ENCODE results near the gene CHM. TPM values are rescaled to one million over a fixed set of nuclear protein-coding genes. Genes with fewer than 3 reads are reported as not detected.
"Not testable (repeated sequence)": the region's sequence is repeated elsewhere in the genome, so short reads cannot be mapped to it uniquely, and the experiment has no call there.

Gene CHM
- total and polyA plus RNA-seq, 2 donors (not counting 1 experiment from before 2014, with no cell fraction given), result 13.7 to 25.5 TPM

- TF ChIP-seq CTCF (IDR thresholded peaks at IDR 0.05) (no peak), EZH2 (IDR thresholded peaks at IDR 0.05; ENCODE audit: borderline replicate concordance, insufficient read depth, low read depth, low read length, poor library complexity, severe bottlenecking) (no peak)
- Histone ChIP-seq H3K4me3 (ENCODE audit: control extremely low read depth in 1 of 5, extremely low read depth in 1 of 5, insufficient read depth in 1 of 5, low read depth in 2 of 5, low read length in 4 of 5) (no peak overlapping the region), H4K20me1 (ENCODE audit: control insufficient read depth, insufficient read depth, low read length, poor library complexity, severe bottlenecking) (no peaks in the 10 kb centered on the region), H3K36me3 (replicated peaks in 1 of 2; ENCODE audit: control extremely low read depth in 1 of 2, control insufficient read depth in 1 of 2, extremely low read depth in 1 of 2, insufficient read depth in 2 of 2, low read length in 1 of 2) (no peaks in the 10 kb centered on the region), H3K79me2 (ENCODE audit: control insufficient read depth, insufficient read depth, low read length) (peaks cover 21% of the 10 kb centered on the region), H3K27ac (ENCODE audit: low read length in 2 of 2) (no peak overlapping the region), H3K9me3 (ENCODE audit: control extremely low read depth in 1 of 3, control insufficient read depth in 2 of 3, insufficient read depth in 1 of 3, low read length in 2 of 3) (no peaks in the 10 kb centered on the region), H3K4me2 (replicated peaks; ENCODE audit: low read depth, low read length, poor library complexity, severe bottlenecking) (no peak overlapping the region), H3K4me1 (ENCODE audit: control insufficient read depth in 2 of 2, insufficient read depth in 2 of 2, low read length in 2 of 2) (no peaks in the 10 kb centered on the region), H2AFZ (ENCODE audit: insufficient read depth, low read depth, low read length, poor library complexity, severe bottlenecking) (no peak overlapping the region), H3K27me3 (replicated peaks in 1 of 4; ENCODE audit: control extremely low read depth in 1 of 4, control insufficient read depth in 3 of 4, insufficient read depth in 4 of 4, low read length in 3 of 4) (no peaks in the 10 kb centered on the region), H3K9ac (ENCODE audit: low read length) (no peak overlapping the region)
- ATAC-seq (ENCODE audit: low read depth) (no peak), DNase-seq (no peak)
- intact Hi-C loops (cut with micrococcal nuclease), result no loop called here
- Mint-ChIP-seq H3K4me1 (peaks cover 12% of the 10 kb centered on the region), H3K9me3 (ENCODE audit: insufficient read depth) (no peaks in the 10 kb centered on the region), H3K27ac (no peak overlapping the region), H3K27me3 (no peaks in the 10 kb centered on the region), H3K4me3 (no peak overlapping the region)
- POLR2A ChIA-PET, result no interaction called here
- CTCF ChIA-PET, result no interaction called here
- no CpG with 5 or more reads among the region's 1 CpG for WGBS (ENCODE audit: insufficient coverage)
These were observed 35.2 kb downstream of the CHM start for GRCh38 chrX:86012188-86012587.

- H3K4me3 ChIP-seq (ENCODE audit: control extremely low read depth in 1 of 5, extremely low read depth in 1 of 5, insufficient read depth in 1 of 5, low read depth in 2 of 5, low read length in 4 of 5); H3K36me3 ChIP-seq (replicated peaks in 1 of 2; ENCODE audit: control extremely low read depth in 1 of 2, control insufficient read depth in 1 of 2, extremely low read depth in 1 of 2, insufficient read depth in 2 of 2, low read length in 1 of 2); ATAC-seq (ENCODE audit: low read depth); H3K27ac Mint-ChIP-seq; H3K4me2 ChIP-seq (replicated peaks; ENCODE audit: low read depth, low read length, poor library complexity, severe bottlenecking); H3K4me3 Mint-ChIP-seq; POLR2A ChIA-PET; intact Hi-C loops (cut with micrococcal nuclease); H3K4me1 ChIP-seq (ENCODE audit: control insufficient read depth in 2 of 2, insufficient read depth in 2 of 2, low read length in 2 of 2); H3K27ac ChIP-seq (ENCODE audit: low read length in 2 of 2); H3K27me3 Mint-ChIP-seq; H3K9me3 ChIP-seq (ENCODE audit: control extremely low read depth in 1 of 3, control insufficient read depth in 2 of 3, insufficient read depth in 1 of 3, low read length in 2 of 3); H2AFZ ChIP-seq (ENCODE audit: insufficient read depth, low read depth, low read length, poor library complexity, severe bottlenecking); H3K27me3 ChIP-seq (replicated peaks in 1 of 4; ENCODE audit: control extremely low read depth in 1 of 4, control insufficient read depth in 3 of 4, insufficient read depth in 4 of 4, low read length in 3 of 4); H3K9ac ChIP-seq (ENCODE audit: low read length); CTCF ChIA-PET; H3K9me3 Mint-ChIP-seq (ENCODE audit: insufficient read depth); DNase-seq; H4K20me1 ChIP-seq (ENCODE audit: control insufficient read depth, insufficient read depth, low read length, poor library complexity, severe bottlenecking): not testable (repeated sequence)
- H3K4me1 Mint-ChIP-seq, result peaks cover 15% of the 10 kb centered on the region
- H3K79me2 ChIP-seq (ENCODE audit: control insufficient read depth, insufficient read depth, low read length), result peaks cover 21% of the 10 kb centered on the region
- no CpG with 5 or more reads among the region's 1 CpG for WGBS (ENCODE audit: insufficient coverage)
These were observed 37.6 kb downstream of the CHM start for GRCh38 chrX:86009803-86010202.

- H3K9me3 ChIP-seq (ENCODE audit: control extremely low read depth in 1 of 3, control insufficient read depth in 2 of 3, insufficient read depth in 1 of 3, low read length in 2 of 3); POLR2A ChIA-PET; H3K9ac ChIP-seq (ENCODE audit: low read length); H3K27me3 ChIP-seq (replicated peaks in 1 of 4; ENCODE audit: control extremely low read depth in 1 of 4, control insufficient read depth in 3 of 4, insufficient read depth in 4 of 4, low read length in 3 of 4); intact Hi-C loops (cut with micrococcal nuclease); H3K27me3 Mint-ChIP-seq; H3K9me3 Mint-ChIP-seq (ENCODE audit: insufficient read depth); H3K4me3 Mint-ChIP-seq; H2AFZ ChIP-seq (ENCODE audit: insufficient read depth, low read depth, low read length, poor library complexity, severe bottlenecking); H4K20me1 ChIP-seq (ENCODE audit: control insufficient read depth, insufficient read depth, low read length, poor library complexity, severe bottlenecking); H3K27ac Mint-ChIP-seq; H3K36me3 ChIP-seq (replicated peaks in 1 of 2; ENCODE audit: control extremely low read depth in 1 of 2, control insufficient read depth in 1 of 2, extremely low read depth in 1 of 2, insufficient read depth in 2 of 2, low read length in 1 of 2); H3K4me1 ChIP-seq (ENCODE audit: control insufficient read depth in 2 of 2, insufficient read depth in 2 of 2, low read length in 2 of 2); ATAC-seq (ENCODE audit: low read depth); H3K4me2 ChIP-seq (replicated peaks; ENCODE audit: low read depth, low read length, poor library complexity, severe bottlenecking); H3K4me3 ChIP-seq (ENCODE audit: control extremely low read depth in 1 of 5, extremely low read depth in 1 of 5, insufficient read depth in 1 of 5, low read depth in 2 of 5, low read length in 4 of 5); DNase-seq; CTCF ChIA-PET; H3K27ac ChIP-seq (ENCODE audit: low read length in 2 of 2): not testable (repeated sequence)
- WGBS (ENCODE audit: insufficient coverage), result no CpG with 5 or more reads among the region's 4 CpGs
- H3K79me2 ChIP-seq (ENCODE audit: control insufficient read depth, insufficient read depth, low read length), result peaks cover 14% of the 10 kb centered on the region
- H3K4me1 Mint-ChIP-seq, result peaks cover 28% of the 10 kb centered on the region
These were observed 39.5 kb downstream of the CHM start for GRCh38 chrX:86007891-86008290.

All from B cell (primary cell).